T-helper 17 cell (primary cell): ENCODE data around the gene FAM181A. TPM values are rescaled to one million over a fixed set of nuclear protein-coding genes. Genes with fewer than 3 reads are reported as not detected.

Experiments used
- ATAC-seq: fragments of 150-1000 bp; cut with Tn5 transposase; 2 replicates; pipeline ENCODE4 v1.10.0; 2021; ENCODE audit warnings: mild to moderate bottlenecking, moderate library complexity
- DNase-seq, 3 donors: peaks; one replicate each; pipeline versions ENCODE4 v3.0.0 to v3.0.0-alpha.2; 2020 to 2021
- H3K9me3 ChIP-seq: one replicate; pipeline ENCODE4 v1.7.0; 2013; ENCODE audit warnings: low read length, mild to moderate bottlenecking; ENCODE audit not compliant: control insufficient read depth, poor library complexity, severe bottlenecking
- H3K27ac Mint-ChIP-seq: one replicate; pipeline ENCODE4 v1.8.0; 2022; ENCODE audit warnings: mild to moderate bottlenecking, moderate library complexity, mixed read lengths
- H3K27me3 Mint-ChIP-seq: one replicate; pipeline ENCODE4 v1.8.0; 2022; ENCODE audit warnings: mixed read lengths
- H3K36me3 Mint-ChIP-seq: one replicate; pipeline ENCODE4 v1.8.0; 2022; ENCODE audit warnings: low read depth, mixed read lengths
- H3K4me1 Mint-ChIP-seq: one replicate; pipeline ENCODE4 v1.8.0; 2022; ENCODE audit warnings: mild to moderate bottlenecking, mixed read lengths
- H3K4me3 Mint-ChIP-seq: one replicate; pipeline ENCODE4 v1.8.0; 2022; ENCODE audit warnings: mild to moderate bottlenecking, moderate library complexity, mixed read lengths
- total RNA-seq, 4 donors: library from RNA in 2 of 4; stranded (reverse) in 2 of 4; gene quantifications; one replicate each; pipeline ENCODE4 v1.2.3 and lab custom pipeline; 2022 to 2026

The FAM181A gene
- total RNA-seq, 2 donors from 2014 or later, result not detected

DNA sequence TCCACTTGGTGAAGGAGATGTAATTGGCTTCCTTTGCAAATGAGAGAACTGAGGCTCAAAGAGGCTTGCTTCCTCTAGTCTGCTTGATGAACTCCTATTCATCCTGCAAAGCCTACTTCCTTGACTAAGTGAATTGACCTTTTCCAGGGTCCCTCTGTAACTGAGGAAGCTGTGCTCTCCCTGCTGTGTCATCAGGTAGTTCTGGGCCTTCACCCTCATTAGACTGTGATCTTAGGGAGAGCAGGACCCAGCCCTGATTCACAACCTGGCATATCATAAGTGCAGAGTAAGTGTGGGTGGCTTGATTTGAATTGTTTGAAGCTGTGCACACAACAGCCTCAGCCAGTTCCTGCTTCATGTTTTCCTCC lies 32.9 kb downstream of the FAM181A start:
- H3K36me3 Mint-ChIP-seq, result no peaks in the 10 kb centered on the region
- ATAC-seq (no peak), DNase-seq (no peak)

DNA sequence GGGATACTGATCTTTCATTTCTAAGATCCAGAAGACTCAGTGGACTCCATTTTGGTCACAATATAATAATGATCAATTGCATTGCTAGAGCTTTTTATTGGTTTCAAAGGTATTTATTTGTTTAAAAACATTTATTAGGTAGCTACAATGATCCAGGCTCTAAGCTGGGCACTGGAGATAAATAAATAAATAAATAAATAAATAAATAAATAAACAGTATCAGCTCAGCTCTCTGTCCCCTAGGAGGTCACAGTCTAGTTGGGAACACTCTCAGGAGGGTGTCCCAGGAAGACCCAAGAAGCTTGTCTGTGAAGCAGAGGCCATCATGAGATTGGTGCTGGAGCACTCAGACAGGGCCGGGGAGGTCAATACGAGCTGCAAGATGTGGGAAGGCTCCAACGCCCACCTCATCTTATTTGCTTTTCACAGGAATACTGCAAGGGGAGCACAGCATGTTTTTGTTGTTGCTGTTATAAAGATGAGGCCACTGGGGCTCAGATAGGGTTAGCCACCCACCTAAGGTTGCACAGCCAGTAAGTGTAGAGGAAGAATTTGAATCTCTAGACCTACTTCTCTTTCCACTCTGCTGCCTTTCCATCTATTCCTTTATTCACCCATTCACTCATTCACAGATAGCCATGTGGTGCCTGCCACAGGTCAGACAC lies 33.8 kb downstream of the FAM181A start:
- Mint-ChIP-seq H3K27me3 (no peaks in the 10 kb centered on the region), H3K4me3 (peak overlapping the region; percentile 55), H3K4me1 (peaks cover 73% of the 10 kb centered on the region), H3K36me3 (no peaks in the 10 kb centered on the region), H3K27ac (peak overlapping the region; percentile 99)
- DNase-seq, result no peak
- H3K9me3 ChIP-seq, result no peaks in the 10 kb centered on the region
- ATAC-seq, result no peak

More for the DNA sequence above, 32.9 kb downstream of the FAM181A start:
- Mint-ChIP-seq H3K4me1 (peaks cover 77% of the 10 kb centered on the region), H3K27me3 (no peaks in the 10 kb centered on the region), H3K27ac (peak overlapping the region; percentile 99), H3K4me3 (peak overlapping the region; percentile 57)
- H3K9me3 ChIP-seq, result no peaks in the 10 kb centered on the region

- ATAC-seq, result no peak
- Mint-ChIP-seq H3K4me3 (peak overlapping the region; percentile 55), H3K4me1 (peaks cover 67% of the 10 kb centered on the region), H3K27ac (peak overlapping the region; percentile 96), H3K27me3 (no peaks in the 10 kb centered on the region), H3K36me3 (no peaks in the 10 kb centered on the region)
- no peaks in the 10 kb centered on the region for H3K9me3 ChIP-seq
- DNase-seq, result no peak
These were observed 34.5 kb downstream of the FAM181A start for GRCh38 chr14:93961620-93962019.

DNA sequence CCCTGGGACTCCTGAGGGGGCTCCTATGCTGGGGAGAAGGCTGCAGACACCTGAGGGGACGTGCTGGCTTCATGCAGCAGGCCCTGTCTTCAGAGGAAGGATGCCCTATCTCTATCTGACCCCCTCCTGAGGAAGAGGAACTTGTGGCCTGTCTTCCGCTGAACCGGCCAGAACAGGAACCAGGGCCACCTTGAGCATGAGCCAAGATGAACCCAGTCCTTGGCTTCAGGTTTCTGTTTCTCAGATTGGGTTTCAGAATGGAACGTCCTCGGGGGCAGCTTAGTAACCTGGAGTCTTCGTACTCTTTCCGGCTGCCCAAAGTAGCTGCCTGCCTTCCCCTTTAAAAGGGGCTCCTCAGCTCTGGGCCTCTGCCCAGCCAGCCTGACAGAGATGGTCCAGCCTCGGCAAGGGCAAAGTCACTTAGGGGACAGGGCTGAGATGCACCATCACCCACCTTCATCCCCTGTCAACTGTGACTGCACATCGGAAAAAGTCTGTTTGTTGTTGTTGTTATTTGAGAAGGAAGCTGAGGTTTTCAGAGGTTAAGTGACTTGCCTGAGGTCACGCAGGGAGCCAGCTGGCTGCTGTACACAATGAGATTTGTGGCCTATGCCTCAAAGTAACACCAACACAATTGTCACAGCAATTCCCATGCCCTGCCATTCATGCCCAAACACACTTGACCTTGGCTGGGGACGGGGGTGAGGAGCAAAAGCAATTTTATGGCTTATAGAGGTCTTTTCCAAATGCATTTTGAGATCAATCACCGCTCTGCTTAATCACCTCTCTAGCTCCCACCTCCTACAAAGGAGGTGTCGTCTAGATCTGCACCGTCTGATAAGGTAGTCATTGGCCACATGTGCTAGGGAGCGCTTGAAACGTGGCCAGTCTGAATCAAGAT lies 35.8 kb downstream of the FAM181A start:
- DNase-seq (peak in 2 of 3 donors; percentile 43 to 45), ATAC-seq (peak; percentile 55)
- Mint-ChIP-seq H3K4me1 (peaks cover 58% of the 10 kb centered on the region), H3K27ac (peak overlapping the region; percentile 96), H3K36me3 (no peaks in the 10 kb centered on the region), H3K27me3 (no peaks in the 10 kb centered on the region), H3K4me3 (peak overlapping the region; percentile 75)
- H3K9me3 ChIP-seq, result no peaks in the 10 kb centered on the region

GRCh38 chr14:93963692-93964091 lies 36.5 kb downstream of the FAM181A start:
- no peak for DNase-seq
- Mint-ChIP-seq H3K36me3 (no peaks in the 10 kb centered on the region), H3K4me3 (peak overlapping the region; percentile 75), H3K4me1 (peaks cover 52% of the 10 kb centered on the region), H3K27me3 (no peaks in the 10 kb centered on the region), H3K27ac (peak overlapping the region; percentile 96)
- H3K9me3 ChIP-seq, result no peaks in the 10 kb centered on the region
- ATAC-seq, result no peak

DNA sequence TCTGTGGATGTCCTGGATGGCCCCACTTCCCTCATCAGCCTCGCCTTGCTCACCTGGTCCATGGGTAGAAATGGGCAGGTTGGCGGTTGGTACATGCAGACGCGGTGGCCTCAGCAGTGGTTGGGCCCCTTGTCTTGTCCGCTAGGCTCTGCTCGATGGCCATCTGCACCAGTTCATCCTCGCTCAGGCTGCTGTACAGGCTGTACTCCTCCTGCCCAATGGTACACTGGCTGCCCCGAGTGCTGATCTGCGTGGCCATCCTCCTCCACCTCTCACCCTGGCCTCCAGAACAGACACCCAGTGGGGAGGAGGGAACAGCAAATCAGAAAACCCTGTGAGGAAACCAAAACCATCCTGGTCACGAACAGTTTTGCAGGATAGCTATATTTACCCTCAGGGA lies 37.1 kb downstream of the FAM181A start:
- H3K4me1 Mint-ChIP-seq, result peaks cover 51% of the 10 kb centered on the region
- H3K4me3 Mint-ChIP-seq, result no peak overlapping the region
- DNase-seq (no peak), ATAC-seq (no peak)
- no peaks in the 10 kb centered on the region for H3K27me3 Mint-ChIP-seq
- no peaks in the 10 kb centered on the region for H3K36me3 Mint-ChIP-seq
- H3K9me3 ChIP-seq, result no peaks in the 10 kb centered on the region
- H3K27ac Mint-ChIP-seq, result peak overlapping the region; percentile 96

GRCh38 chr14:93964820-93965286 lies 37.7 kb downstream of the FAM181A start:
- no peaks in the 10 kb centered on the region for H3K9me3 ChIP-seq
- peak overlapping the region; percentile 96 for H3K27ac Mint-ChIP-seq
- peaks cover 45% of the 10 kb centered on the region for H3K4me1 Mint-ChIP-seq
- H3K36me3 Mint-ChIP-seq, result no peaks in the 10 kb centered on the region
- H3K27me3 Mint-ChIP-seq, result no peaks in the 10 kb centered on the region
- no peak overlapping the region for H3K4me3 Mint-ChIP-seq
- no peak for ATAC-seq
- DNase-seq, result no peak

GRCh38 chr14:93965287-93965821 lies 38.2 kb downstream of the FAM181A start:
- ATAC-seq, result no peak
- no peaks in the 10 kb centered on the region for H3K36me3 Mint-ChIP-seq

DNA sequence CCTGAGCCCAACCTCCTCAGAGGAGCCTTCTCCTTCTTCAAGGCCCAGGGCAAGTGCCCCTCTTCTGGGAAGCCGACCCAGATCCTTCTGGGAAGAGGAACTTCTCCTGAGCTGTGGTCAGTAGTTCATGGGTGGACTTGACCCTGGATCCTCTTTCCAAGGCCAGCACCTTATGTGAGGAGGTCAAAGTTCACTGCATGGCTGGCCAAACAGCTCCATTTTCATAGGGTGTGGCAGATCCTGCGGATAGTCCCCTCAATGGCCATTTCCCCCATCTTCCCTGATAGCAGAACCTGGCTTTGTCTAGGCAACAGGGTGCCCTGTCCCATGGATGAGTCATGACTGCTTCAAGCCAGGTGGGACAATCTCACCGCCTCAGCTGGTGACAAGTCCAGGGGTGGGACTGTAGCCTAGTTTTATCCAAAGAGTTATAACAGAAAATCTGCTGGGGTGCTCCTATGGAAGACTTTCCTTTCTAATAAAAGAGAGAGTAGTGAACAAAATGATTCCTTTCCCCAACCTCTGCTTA lies 38.9 kb downstream of the FAM181A start:
- peaks cover 44% of the 10 kb centered on the region for H3K4me1 Mint-ChIP-seq
- H3K9me3 ChIP-seq, result no peaks in the 10 kb centered on the region
- no peak overlapping the region for H3K4me3 Mint-ChIP-seq
- ATAC-seq (no peak), DNase-seq (no peak)
- no peaks in the 10 kb centered on the region for H3K36me3 Mint-ChIP-seq
- H3K27me3 Mint-ChIP-seq, result no peaks in the 10 kb centered on the region
- H3K27ac Mint-ChIP-seq, result peak overlapping the region; percentile 0

More at GRCh38 chr14:93965287-93965821, 38.2 kb downstream of the FAM181A start:
- peaks cover 42% of the 10 kb centered on the region for H3K4me1 Mint-ChIP-seq
- no peak for DNase-seq
- no peaks in the 10 kb centered on the region for H3K27me3 Mint-ChIP-seq
- H3K4me3 Mint-ChIP-seq, result no peak overlapping the region
- H3K9me3 ChIP-seq, result no peaks in the 10 kb centered on the region
- H3K27ac Mint-ChIP-seq, result peak overlapping the region; percentile 0

DNA sequence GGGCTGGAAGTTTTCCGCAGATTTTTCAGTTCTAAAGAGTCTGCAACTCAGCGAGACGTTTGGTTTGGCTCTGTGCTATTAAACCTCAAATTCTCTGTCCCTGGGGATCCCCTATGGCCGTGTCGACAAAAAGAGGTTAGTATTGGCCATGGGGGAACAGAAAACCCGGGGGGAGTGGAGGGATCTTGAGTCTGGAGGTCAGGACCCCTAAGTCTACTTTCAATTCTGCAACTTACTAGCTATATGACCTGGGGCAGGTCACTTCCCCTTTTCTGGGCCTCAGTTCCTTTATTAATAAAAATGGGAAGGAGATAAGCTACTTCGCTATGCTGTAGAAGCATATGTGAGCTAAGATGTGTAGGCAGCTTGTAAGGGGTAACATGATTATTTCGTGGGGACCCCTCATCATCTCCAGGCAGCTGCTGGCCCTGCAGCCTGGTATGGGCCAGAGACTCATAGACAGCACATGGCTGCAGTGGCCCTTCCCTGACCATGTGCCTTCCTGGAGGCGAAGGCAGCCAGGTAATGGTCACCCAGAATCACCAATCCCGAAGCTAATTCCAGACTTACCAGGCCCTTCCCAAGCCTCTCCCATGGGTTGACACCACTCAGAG lies 40.6 kb downstream of the FAM181A start:
- no peak for ATAC-seq
- Mint-ChIP-seq H3K4me3 (no peak overlapping the region), H3K4me1 (peaks cover 44% of the 10 kb centered on the region), H3K27me3 (no peaks in the 10 kb centered on the region), H3K36me3 (no peaks in the 10 kb centered on the region), H3K27ac (peak overlapping the region; percentile 54)
- no peaks in the 10 kb centered on the region for H3K9me3 ChIP-seq
- DNase-seq, result no peak

DNA sequence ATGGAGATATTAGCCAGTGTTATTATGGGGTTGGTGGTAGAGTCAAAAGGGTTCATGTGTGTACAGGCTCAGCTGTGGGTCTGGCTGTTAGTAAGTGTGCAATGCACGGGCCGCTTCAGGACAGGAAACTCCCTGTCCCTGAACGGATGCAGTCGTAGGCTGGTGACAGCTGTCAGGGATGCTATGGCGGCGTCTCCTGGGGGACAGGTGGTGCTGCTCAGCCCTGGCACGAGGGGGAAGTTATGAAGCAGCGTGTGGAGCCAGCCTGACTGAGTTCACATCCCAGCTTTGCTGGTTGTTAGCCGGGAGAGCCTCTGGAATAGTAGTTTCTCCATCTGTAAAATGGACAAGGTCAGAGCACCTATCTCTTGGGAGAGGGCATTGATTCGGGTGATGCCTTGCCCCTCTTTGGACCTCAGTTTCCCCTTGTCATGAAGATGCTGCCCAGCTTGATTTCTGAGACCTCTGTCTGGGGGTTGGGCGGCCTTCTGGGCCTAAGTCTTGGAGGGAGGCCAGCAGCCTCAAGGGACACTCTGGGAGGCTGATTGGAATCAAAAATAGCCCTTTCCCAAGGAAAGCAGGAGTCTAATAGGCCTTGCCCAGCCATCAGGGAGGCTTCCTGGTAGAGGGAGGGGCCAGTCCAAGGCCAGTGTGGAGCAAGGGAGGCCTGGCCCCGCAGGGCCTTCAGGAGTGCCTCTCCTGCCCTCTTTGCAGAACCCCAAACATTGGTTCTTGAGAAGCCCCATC lies 42.1 kb downstream of the FAM181A start:
- Mint-ChIP-seq H3K4me3 (no peak overlapping the region), H3K36me3 (no peaks in the 10 kb centered on the region), H3K27me3 (no peaks in the 10 kb centered on the region), H3K4me1 (peaks cover 34% of the 10 kb centered on the region), H3K27ac (no peak overlapping the region)
- no peaks in the 10 kb centered on the region for H3K9me3 ChIP-seq
- ATAC-seq (no peak), DNase-seq (no peak)

DNA sequence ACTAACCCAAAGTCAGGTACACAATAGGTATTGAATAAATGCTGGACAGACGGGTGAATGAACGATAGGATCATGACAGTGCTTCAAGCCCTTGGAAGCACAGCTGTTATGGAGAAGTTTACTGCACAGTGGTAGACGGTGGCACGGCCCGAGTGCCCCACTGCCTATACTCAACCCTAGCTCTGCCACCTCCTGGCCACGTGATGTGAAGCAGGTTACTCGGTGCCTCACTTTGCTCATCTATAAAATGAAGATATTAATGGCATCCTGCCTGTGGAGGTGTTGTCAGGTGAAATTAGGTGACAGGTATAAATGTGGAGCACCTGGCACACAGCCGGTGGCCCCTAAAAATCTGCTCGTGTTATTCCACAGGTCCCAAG lies 43.4 kb downstream of the FAM181A start:
- H3K4me1 Mint-ChIP-seq, result peaks cover 30% of the 10 kb centered on the region

More for the DNA sequence above, 43.4 kb downstream of the FAM181A start:
- Mint-ChIP-seq H3K27me3 (no peaks in the 10 kb centered on the region), H3K27ac (peak overlapping the region; percentile 68), H3K36me3 (no peaks in the 10 kb centered on the region), H3K4me3 (peak overlapping the region; percentile 89)
- no peaks in the 10 kb centered on the region for H3K9me3 ChIP-seq
- DNase-seq (peak; percentile 52 to 60 (median 60)), ATAC-seq (peak; percentile 94)
